Activated T-helper 2 cell treated with anti-CD3 and anti-CD28 coated beads, Interferon-gamma antibody, Interleukin-2, Interleukin-4, amounts not matched to agents 10 μg/mL and 5 μg/mL and 100 μg/mL, durations not matched to agents 14 hours and 24 hours and 36 hours (primary cell): ENCODE measurements around the gene ENTPD6. TPM values are rescaled to one million over a fixed set of nuclear protein-coding genes. Genes with fewer than 3 reads are reported as not detected.

Experiments
- DNase-seq: peaks from one replicate; pipeline ENCODE4 v3.0.0; 2021; ENCODE audit warnings: low spot score
- H3K27ac Mint-ChIP-seq: one replicate; pipeline ENCODE4 v1.8.0; 2021; ENCODE audit warnings: mixed read lengths
- H3K27me3 Mint-ChIP-seq: one replicate; pipeline ENCODE4 v1.8.0; 2021; ENCODE audit warnings: low read depth, mixed read lengths
- H3K36me3 Mint-ChIP-seq: one replicate; pipeline ENCODE4 v1.8.0; 2021; ENCODE audit warnings: low read depth, mixed read lengths
- H3K4me1 Mint-ChIP-seq: one replicate; pipeline ENCODE4 v1.8.0; 2021; ENCODE audit warnings: low read depth, mixed read lengths
- H3K4me3 Mint-ChIP-seq: one replicate; pipeline ENCODE4 v1.8.0; 2021; ENCODE audit warnings: low read depth, mild to moderate bottlenecking, moderate library complexity, mixed read lengths
- H3K9me3 Mint-ChIP-seq: one replicate; pipeline ENCODE4 v1.8.0; 2021; ENCODE audit warnings: mixed read lengths
- intact Hi-C: fragments of 100-400 bp; cut with micrococcal nuclease; formaldehyde crosslinking; loops from one replicate; pipeline ENCODE4 v1.15.1; 2023
- total RNA-seq: library from RNA; stranded (reverse); gene quantifications from 2 replicates; pipeline ENCODE4 v1.2.3, GENCODE V29; 2022

ENTPD6 gene
- total RNA-seq, 1 donor from 2014 or later, result 48.8 TPM

DNA sequence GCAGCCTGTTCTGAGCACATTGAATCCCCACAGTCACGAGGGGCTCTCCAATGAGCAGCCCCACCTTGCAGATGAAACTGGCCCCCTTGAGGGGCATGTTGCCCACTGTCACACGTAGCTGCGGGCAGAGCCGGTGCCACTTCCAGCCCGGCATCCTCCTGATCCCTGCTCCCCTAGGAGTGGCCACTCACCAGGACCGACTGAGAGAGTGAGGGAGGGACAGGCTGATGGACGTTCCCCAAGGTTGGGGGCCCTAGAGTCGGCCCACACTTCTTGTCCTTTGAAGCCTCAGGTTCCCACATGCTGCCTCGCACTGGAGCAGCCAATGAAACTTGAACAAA lies 10.5 kb downstream of the ENTPD6 start:
- DNase-seq, result no peak
- no peak overlapping the region for H3K4me3 Mint-ChIP-seq
- no peaks in the 10 kb centered on the region for H3K36me3 Mint-ChIP-seq
- intact Hi-C loops, result no loop called here
- H3K27me3 Mint-ChIP-seq, result no peaks in the 10 kb centered on the region
- H3K4me1 Mint-ChIP-seq, result peaks cover 3% of the 10 kb centered on the region
- no peak overlapping the region for H3K27ac Mint-ChIP-seq
- no peaks in the 10 kb centered on the region for H3K9me3 Mint-ChIP-seq

DNA sequence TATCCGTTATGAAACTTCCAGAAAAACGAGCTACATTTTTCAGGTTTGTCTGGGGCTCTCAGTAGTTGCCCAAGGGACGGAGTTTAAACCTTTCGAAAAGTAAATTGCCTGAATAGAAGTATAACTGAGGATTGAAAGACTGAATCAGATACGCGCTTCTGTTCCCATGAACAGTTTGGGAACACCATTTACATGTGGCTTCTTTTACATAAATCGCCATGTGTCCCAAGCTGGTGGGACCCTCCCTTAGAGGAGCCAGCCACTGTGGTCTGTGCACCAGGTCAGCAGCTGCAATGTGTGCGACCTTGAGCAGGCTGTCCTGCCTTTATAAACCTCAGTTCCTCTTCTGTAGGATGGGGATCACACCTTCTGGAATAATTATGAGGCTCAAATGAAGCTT lies 11.0 kb downstream of the ENTPD6 start:
- Mint-ChIP-seq H3K4me3 (no peak overlapping the region), H3K27me3 (no peaks in the 10 kb centered on the region), H3K36me3 (peaks cover 4% of the 10 kb centered on the region), H3K4me1 (peaks cover 3% of the 10 kb centered on the region), H3K9me3 (no peaks in the 10 kb centered on the region), H3K27ac (no peak overlapping the region)
- intact Hi-C loops, result no loop called here
- DNase-seq, result no peak

DNA sequence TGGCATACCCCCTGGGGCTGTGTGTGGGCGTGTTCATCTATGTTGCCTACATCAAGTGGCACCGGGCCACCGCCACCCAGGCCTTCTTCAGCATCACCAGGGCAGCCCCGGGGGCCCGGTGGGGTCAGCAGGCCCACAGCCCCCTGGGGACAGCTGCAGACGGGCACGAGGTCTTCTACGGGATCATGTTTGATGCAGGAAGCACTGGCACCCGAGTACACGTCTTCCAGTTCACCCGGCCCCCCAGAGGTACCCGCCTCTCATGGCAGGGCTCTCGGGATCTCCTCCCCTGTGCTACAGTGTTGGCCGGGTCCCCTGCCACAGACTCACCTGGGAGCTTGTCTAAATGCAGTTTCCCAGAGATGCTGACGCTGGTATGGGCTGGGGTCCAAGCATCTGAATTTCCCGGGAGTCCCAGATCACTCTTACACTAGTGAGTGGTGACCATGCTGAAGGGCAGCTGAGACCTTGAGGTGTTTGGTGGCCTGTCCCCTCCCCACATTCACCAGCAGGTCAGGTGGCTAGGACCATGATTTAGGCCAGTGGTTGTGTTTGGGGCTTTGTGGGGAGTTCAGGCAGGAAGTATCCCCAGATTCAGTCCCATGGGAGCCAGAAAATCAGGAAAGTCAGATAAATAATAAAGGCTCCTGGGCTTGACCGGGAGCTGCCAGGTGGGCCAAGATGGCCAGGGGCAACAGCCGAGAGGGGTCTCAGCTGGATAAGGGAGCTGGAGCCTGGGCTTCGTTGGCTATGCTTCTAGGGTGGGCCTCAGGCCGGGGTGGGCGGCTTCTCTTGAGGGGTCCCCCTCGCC lies 11.8 kb downstream of the ENTPD6 start:
- intact Hi-C loops, result no loop called here
- Mint-ChIP-seq H3K4me3 (no peak overlapping the region), H3K27me3 (no peaks in the 10 kb centered on the region), H3K9me3 (no peaks in the 10 kb centered on the region), H3K36me3 (peaks cover 5% of the 10 kb centered on the region), H3K27ac (no peak overlapping the region), H3K4me1 (peaks cover 3% of the 10 kb centered on the region)
- no peak for DNase-seq

DNA sequence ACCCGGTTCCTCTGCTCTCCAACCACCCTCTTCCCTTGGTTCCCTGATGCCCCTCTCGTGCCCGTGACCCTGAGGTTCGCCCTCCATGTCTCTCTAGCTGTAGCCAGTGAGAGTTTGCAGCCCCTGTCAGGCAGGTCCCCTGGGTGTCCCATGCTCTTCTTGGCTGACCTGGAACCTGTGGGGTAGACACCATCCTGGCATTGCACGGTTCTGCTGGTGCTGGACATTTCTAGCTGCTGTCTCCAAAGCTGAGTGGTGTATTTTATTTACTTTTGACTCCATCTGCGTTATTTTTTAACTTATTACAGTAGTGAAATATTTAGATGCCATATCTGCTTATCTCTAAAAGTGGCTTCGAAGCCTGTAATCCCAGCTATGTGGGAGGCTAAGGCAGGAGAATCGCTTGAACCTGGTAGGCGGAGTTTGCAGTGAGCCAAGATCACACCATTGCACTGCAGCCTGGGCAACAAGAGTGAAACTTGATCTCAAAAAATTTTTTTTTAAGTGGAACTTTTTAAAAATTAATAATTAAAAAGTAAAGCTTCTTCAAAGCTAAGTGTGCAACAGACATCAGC lies 12.5 kb downstream of the ENTPD6 start:
- no peak for DNase-seq
- Mint-ChIP-seq H3K27ac (no peak overlapping the region), H3K27me3 (no peaks in the 10 kb centered on the region), H3K4me1 (peaks cover 3% of the 10 kb centered on the region), H3K4me3 (no peak overlapping the region), H3K36me3 (peaks cover 5% of the 10 kb centered on the region), H3K9me3 (no peaks in the 10 kb centered on the region)
- intact Hi-C loops, result no loop called here

DNA sequence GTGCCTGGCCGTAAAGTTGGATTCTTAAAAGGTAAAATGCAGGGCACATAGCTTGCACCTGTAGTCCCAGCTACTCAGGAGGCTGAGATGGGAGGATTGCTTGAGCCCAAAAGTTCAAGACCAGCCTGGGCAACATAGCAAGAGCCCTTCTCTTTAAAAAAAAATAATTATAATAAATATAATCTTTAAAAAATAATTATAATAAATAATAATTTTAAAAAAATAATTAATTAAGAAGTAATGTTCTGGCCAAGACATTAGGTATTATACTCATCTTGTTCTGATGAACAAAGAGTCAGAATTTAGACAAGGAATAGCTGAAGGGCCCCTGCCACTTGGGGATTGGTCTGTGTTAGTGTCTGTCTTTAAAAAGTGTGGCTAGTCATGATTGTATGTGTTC lies 13.9 kb downstream of the ENTPD6 start:
- H3K36me3 Mint-ChIP-seq, result peaks cover 9% of the 10 kb centered on the region
- no peak for DNase-seq
- H3K27me3 Mint-ChIP-seq, result no peaks in the 10 kb centered on the region
- intact Hi-C loops, result no loop called here
- no peak overlapping the region for H3K27ac Mint-ChIP-seq
- H3K4me3 Mint-ChIP-seq, result no peak overlapping the region
- H3K4me1 Mint-ChIP-seq, result peaks cover 3% of the 10 kb centered on the region
- no peaks in the 10 kb centered on the region for H3K9me3 Mint-ChIP-seq

DNA sequence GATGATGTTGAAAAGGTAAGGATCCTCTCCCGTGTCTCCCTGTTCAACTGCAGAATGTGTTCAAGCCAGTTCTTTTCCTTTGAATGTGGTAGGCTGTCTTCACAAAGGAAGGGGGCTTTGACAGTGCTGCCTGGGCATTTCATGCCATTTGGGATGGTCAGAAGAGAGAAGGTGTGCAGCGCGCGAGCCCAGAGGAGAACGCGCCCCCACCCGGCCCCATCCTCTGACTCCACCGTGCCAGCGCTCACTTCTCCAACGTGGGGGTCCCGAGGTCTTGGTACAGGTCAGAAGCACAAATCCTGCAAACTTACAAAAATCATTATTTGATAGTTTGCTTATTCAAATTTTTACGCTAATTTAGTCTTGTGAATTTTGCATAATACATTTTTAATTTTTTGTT lies 14.4 kb downstream of the ENTPD6 start:
- intact Hi-C loops, result no loop called here
- Mint-ChIP-seq H3K27me3 (no peaks in the 10 kb centered on the region), H3K27ac (no peak overlapping the region), H3K4me3 (no peak overlapping the region), H3K36me3 (peaks cover 9% of the 10 kb centered on the region), H3K4me1 (peaks cover 3% of the 10 kb centered on the region), H3K9me3 (no peaks in the 10 kb centered on the region)
- no peak for DNase-seq

DNA sequence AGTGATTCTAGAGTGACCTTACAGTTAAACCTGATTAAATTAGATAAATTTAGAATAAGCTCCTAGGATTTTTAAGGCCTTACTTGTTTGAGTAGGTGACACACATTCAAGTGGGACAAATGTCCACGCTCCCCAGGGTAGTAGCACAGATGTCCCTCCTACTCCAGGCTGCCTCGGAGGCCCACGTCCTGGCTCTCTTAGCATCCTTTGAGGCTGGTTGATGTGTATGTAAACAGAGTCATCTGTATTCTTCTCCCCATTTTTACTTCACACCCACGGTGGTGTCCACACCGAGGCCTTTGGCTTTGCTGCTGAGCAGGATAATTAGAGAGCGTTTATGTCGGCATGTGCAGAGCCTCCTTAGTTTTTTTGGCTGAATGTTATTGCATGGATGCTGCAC lies 15.8 kb downstream of the ENTPD6 start:
- Mint-ChIP-seq H3K4me3 (no peak overlapping the region), H3K36me3 (peaks cover 9% of the 10 kb centered on the region), H3K4me1 (peaks cover 3% of the 10 kb centered on the region), H3K27me3 (no peaks in the 10 kb centered on the region), H3K27ac (no peak overlapping the region), H3K9me3 (no peaks in the 10 kb centered on the region)
- no peak for DNase-seq
- intact Hi-C loops, result no loop called here

DNA sequence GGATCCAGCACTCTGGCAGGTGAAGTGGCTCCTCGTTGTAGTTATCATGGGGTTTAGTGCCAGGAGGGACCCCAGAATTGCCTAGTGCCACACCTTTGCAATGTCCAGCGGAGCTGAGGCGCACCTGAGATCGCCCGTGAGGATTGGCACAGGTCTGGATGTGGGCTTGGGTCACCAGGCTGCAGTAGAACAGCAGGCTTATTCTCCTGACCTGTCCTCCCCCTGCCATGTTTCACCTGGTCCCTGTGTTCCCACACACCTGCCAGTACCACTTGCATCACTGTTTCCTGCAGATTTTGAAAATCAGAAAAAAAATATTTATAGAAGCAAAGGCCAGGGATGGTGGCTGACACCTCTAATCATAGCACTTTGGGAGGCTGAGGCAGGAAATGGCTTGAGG lies 16.7 kb downstream of the ENTPD6 start:
- Mint-ChIP-seq H3K27ac (no peak overlapping the region), H3K9me3 (no peaks in the 10 kb centered on the region), H3K4me3 (no peak overlapping the region), H3K4me1 (peaks cover 3% of the 10 kb centered on the region), H3K27me3 (no peaks in the 10 kb centered on the region), H3K36me3 (peaks cover 12% of the 10 kb centered on the region)
- intact Hi-C loops, result no loop called here
- DNase-seq, result no peak

DNA sequence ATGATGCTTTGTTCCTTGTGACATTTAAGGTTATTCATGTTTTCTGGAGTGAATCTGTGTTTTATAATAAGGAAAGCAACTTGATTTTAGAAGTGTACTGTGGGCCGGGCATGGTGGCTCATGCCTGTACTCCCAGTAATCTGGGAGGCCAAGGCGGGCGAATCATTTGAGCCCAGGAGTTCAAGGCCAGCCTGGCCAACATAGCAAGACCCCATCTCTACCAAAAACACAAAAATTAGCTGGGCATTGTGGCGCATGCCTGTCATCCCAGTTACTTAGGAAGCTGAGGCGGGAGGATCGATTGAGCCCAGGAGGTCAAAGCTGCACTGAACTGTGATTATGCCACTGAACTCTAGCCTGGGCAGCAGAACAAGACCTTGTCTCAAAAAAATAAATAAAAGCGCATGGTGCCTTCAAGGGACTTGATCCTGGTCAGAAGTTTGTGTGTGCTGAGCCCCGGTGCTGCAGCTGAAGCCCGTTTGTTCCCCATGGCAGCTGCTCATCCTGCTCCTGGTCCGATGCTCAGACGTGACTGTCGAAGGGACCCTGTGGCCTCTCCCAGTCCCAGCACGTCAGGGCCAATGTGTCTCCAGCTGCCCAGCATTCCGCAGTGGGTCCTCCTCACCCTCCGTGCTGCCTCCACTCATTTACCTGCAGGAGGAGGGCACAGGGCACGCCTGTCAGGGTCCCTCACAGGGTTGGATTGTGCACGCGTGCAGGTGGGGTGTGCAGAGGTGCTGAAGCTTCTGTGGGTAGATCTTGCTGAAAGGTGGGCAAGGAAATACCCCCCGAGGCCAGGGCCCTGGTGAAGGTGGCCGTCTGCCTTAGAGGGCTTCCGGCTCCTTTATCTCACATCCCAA lies 18.3 kb downstream of the ENTPD6 start:
- H3K9me3 Mint-ChIP-seq, result no peaks in the 10 kb centered on the region
- peaks cover 3% of the 10 kb centered on the region for H3K4me1 Mint-ChIP-seq
- no peak for DNase-seq
- H3K27ac Mint-ChIP-seq, result no peak overlapping the region
- H3K27me3 Mint-ChIP-seq, result no peaks in the 10 kb centered on the region
- intact Hi-C loops, result no loop called here
- H3K4me3 Mint-ChIP-seq, result no peak overlapping the region
- peaks cover 12% of the 10 kb centered on the region for H3K36me3 Mint-ChIP-seq

DNA sequence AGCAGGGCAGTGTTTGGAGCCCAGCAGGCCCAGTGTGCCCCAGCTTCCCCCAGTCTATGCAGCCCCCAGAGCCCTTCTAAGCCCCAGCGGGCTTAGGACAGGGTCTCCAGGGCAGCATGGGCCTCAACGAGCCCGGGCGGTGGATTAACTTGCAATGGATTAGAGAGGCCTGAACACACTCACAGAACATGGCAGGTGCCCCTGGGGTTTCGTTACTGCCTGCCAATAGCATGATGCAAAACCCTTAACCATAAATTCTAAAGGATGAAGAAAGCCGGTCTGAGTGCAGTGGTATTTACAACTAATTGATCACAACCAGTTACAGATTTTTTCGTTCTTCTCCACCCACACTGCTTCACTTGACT lies 18.9 kb downstream of the ENTPD6 start:
- Mint-ChIP-seq H3K9me3 (no peaks in the 10 kb centered on the region), H3K27me3 (no peaks in the 10 kb centered on the region), H3K4me1 (peaks cover 3% of the 10 kb centered on the region), H3K36me3 (peaks cover 12% of the 10 kb centered on the region), H3K4me3 (no peak overlapping the region), H3K27ac (no peak overlapping the region)
- no peak for DNase-seq
- intact Hi-C loops, result no loop called here

DNA sequence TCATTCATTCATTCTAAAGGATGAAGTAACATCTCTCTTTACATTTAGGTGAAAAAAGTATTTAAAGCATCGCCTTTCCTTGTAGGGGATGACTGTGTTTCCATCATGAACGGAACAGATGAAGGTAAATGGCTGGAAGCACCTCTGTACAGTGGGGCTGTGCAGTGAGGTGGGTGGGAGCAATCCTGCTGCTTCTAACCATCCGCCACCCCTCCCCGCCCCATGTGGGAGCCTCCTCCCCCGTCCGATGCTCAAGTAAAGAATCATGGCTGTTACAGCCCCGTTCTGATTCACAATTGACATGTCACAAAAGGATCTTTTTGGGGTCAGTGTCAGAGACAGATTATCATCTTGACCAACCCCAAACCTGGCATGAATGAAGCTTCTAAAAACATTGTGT lies 19.3 kb downstream of the ENTPD6 start:
- Mint-ChIP-seq H3K9me3 (no peaks in the 10 kb centered on the region), H3K27me3 (no peaks in the 10 kb centered on the region)

DNA sequence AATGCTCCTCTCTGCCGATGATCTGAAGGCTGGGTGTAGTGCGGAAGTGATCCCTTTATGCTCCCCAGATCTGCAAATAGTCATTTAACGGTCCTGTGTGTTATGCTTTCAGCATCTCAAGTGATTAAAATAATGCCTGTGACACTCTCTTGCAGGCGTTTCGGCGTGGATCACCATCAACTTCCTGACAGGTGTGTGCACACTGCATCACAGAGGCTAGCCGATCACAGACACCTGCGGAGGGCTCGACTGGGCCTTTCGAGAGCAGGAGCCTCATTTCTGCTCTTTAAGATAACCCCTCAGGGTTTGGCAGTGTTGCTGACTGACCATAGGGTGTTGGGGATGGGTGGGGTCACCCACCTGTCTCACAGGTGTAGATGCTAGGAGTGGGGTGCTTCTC lies 20.0 kb downstream of the ENTPD6 start:
- Mint-ChIP-seq H3K9me3 (no peaks in the 10 kb centered on the region), H3K27me3 (no peaks in the 10 kb centered on the region), H3K4me1 (no peaks in the 10 kb centered on the region), H3K4me3 (no peak overlapping the region), H3K36me3 (peaks cover 12% of the 10 kb centered on the region), H3K27ac (no peak overlapping the region)
- intact Hi-C loops, result no loop called here
- DNase-seq, result no peak

More for the DNA sequence above, 19.3 kb downstream of the ENTPD6 start:
- Mint-ChIP-seq H3K27ac (no peak overlapping the region), H3K4me3 (no peak overlapping the region), H3K4me1 (no peaks in the 10 kb centered on the region), H3K36me3 (peaks cover 12% of the 10 kb centered on the region)
- DNase-seq, result no peak
- intact Hi-C loops, result no loop called here
